ENCODE results near the gene IGFBP2. TPM values are rescaled to one million over a fixed set of nuclear protein-coding genes. Genes with fewer than 3 reads are reported as not detected.
A peak's percentile ranks its signal among the peaks of the same experiment; 100 is the strongest.

IGFBP2 gene
- total RNA-seq, 1 experiment from 2014 or later, result 175 TPM

- peak in 1 of 2 experiments; percentile 34 for DNase-seq
- no peak overlapping the region for H3K4me3 ChIP-seq
- H3K4me1 ChIP-seq, result peaks cover 13% of the 10 kb centered on the region
- peak overlapping the region; percentile 74 for H3K27ac ChIP-seq
- H3K27me3 ChIP-seq, result no peaks in the 10 kb centered on the region
- H3K36me3 ChIP-seq, result no peaks in the 10 kb centered on the region; the same call in 1 of the 2 replicates
- H3K9me3 ChIP-seq (replicated peaks), result no peaks in the 10 kb centered on the region
Observed at GRCh38 chr2:216657980-216658379, 24.8 kb downstream of the IGFBP2 start.

- no peak for DNase-seq
- no peaks in the 10 kb centered on the region for H3K9me3 ChIP-seq (replicated peaks)
- H3K36me3 ChIP-seq, result no peaks in the 10 kb centered on the region; the same call in 1 of the 2 replicates
Observed at GRCh38 chr2:216658757-216659156, 25.5 kb downstream of the IGFBP2 start.

GRCh38 chr2:216659276-216659675 lies 26.1 kb downstream of the IGFBP2 start:
- peaks cover 13% of the 10 kb centered on the region for H3K4me1 ChIP-seq
- H3K9me3 ChIP-seq (replicated peaks), result no peaks in the 10 kb centered on the region
- no peak overlapping the region for H3K27ac ChIP-seq
- H3K4me3 ChIP-seq, result no peak overlapping the region
- no peak for DNase-seq
- no peaks in the 10 kb centered on the region; the same call in 1 of the 2 replicates for H3K36me3 ChIP-seq
- H3K27me3 ChIP-seq, result no peaks in the 10 kb centered on the region

More at GRCh38 chr2:216658757-216659156, 25.5 kb downstream of the IGFBP2 start:
- Histone ChIP-seq H3K27me3 (no peaks in the 10 kb centered on the region), H3K4me3 (no peak overlapping the region), H3K4me1 (peaks cover 13% of the 10 kb centered on the region), H3K27ac (no peak overlapping the region)

GRCh38 chr2:216660496-216660895 lies 27.3 kb downstream of the IGFBP2 start:
- Histone ChIP-seq H3K27me3 (no peaks in the 10 kb centered on the region), H3K36me3 (no peaks in the 10 kb centered on the region)
- DNase-seq, result no peak

GRCh38 chr2:216661051-216661450 lies 27.8 kb downstream of the IGFBP2 start:
- H3K27me3 ChIP-seq, result no peaks in the 10 kb centered on the region
- peaks cover 13% of the 10 kb centered on the region for H3K4me1 ChIP-seq
- no peak for DNase-seq
- no peaks in the 10 kb centered on the region for H3K36me3 ChIP-seq
- no peak overlapping the region for H3K27ac ChIP-seq
- H3K9me3 ChIP-seq (replicated peaks), result no peaks in the 10 kb centered on the region
- no peak overlapping the region for H3K4me3 ChIP-seq

More at GRCh38 chr2:216660496-216660895, 27.3 kb downstream of the IGFBP2 start:
- Histone ChIP-seq H3K4me3 (no peak overlapping the region), H3K27ac (no peak overlapping the region), H3K9me3 (replicated peaks) (no peaks in the 10 kb centered on the region), H3K4me1 (peaks cover 13% of the 10 kb centered on the region)

- H3K27ac ChIP-seq, result no peak overlapping the region
- no peaks in the 10 kb centered on the region for H3K27me3 ChIP-seq
- no peak for DNase-seq
- H3K36me3 ChIP-seq, result no peaks in the 10 kb centered on the region
- no peaks in the 10 kb centered on the region for H3K9me3 ChIP-seq (replicated peaks)
- H3K4me3 ChIP-seq, result no peak overlapping the region
- peaks cover 13% of the 10 kb centered on the region for H3K4me1 ChIP-seq
Observed at GRCh38 chr2:216661639-216662375, 28.6 kb downstream of the IGFBP2 start.

- H3K4me1 ChIP-seq, result peaks cover 2% of the 10 kb centered on the region; the same call in 1 of the 2 replicates
- no peak overlapping the region for H3K27ac ChIP-seq
- H3K9me3 ChIP-seq (replicated peaks), result no peaks in the 10 kb centered on the region
- H3K27me3 ChIP-seq, result no peaks in the 10 kb centered on the region
- no peak overlapping the region for H3K4me3 ChIP-seq
- DNase-seq, result no peak
- no peaks in the 10 kb centered on the region for H3K36me3 ChIP-seq
Observed at GRCh38 chr2:216663106-216663505, 29.9 kb downstream of the IGFBP2 start.

- H3K36me3 ChIP-seq, result no peaks in the 10 kb centered on the region
- no peaks in the 10 kb centered on the region for H3K27me3 ChIP-seq
- no peak overlapping the region for H3K27ac ChIP-seq
- no peaks in the 10 kb centered on the region for H3K4me1 ChIP-seq
- H3K9me3 ChIP-seq (replicated peaks), result no peaks in the 10 kb centered on the region
- no peak for DNase-seq
- H3K4me3 ChIP-seq, result no peak overlapping the region
Observed at GRCh38 chr2:216663846-216664245, 30.6 kb downstream of the IGFBP2 start.

GRCh38 chr2:216664593-216665034 lies 31.4 kb downstream of the IGFBP2 start:
- Histone ChIP-seq H3K4me1 (no peaks in the 10 kb centered on the region), H3K36me3 (no peaks in the 10 kb centered on the region), H3K4me3 (no peak overlapping the region), H3K27ac (no peak overlapping the region), H3K9me3 (replicated peaks) (no peaks in the 10 kb centered on the region), H3K27me3 (no peaks in the 10 kb centered on the region)
- no peak for DNase-seq

- Histone ChIP-seq H3K27me3 (no peaks in the 10 kb centered on the region), H3K9me3 (replicated peaks) (no peaks in the 10 kb centered on the region), H3K4me3 (no peak overlapping the region), H3K4me1 (no peaks in the 10 kb centered on the region), H3K27ac (no peak overlapping the region), H3K36me3 (no peaks in the 10 kb centered on the region)
- no peak for DNase-seq
Observed at GRCh38 chr2:216665242-216665641, 32.0 kb downstream of the IGFBP2 start.

GRCh38 chr2:216665717-216666116 lies 32.5 kb downstream of the IGFBP2 start:
- Histone ChIP-seq H3K27me3 (no peaks in the 10 kb centered on the region), H3K36me3 (no peaks in the 10 kb centered on the region), H3K27ac (no peak overlapping the region), H3K9me3 (replicated peaks) (no peaks in the 10 kb centered on the region), H3K4me3 (no peak overlapping the region), H3K4me1 (no peaks in the 10 kb centered on the region)
- DNase-seq, result no peak

GRCh38 chr2:216666461-216667233 lies 33.4 kb downstream of the IGFBP2 start:
- Histone ChIP-seq H3K4me3 (no peak overlapping the region), H3K4me1 (no peaks in the 10 kb centered on the region), H3K27me3 (no peaks in the 10 kb centered on the region), H3K36me3 (no peaks in the 10 kb centered on the region), H3K9me3 (replicated peaks) (no peaks in the 10 kb centered on the region), H3K27ac (no peak overlapping the region)
- peak; percentile 44 to 86 for DNase-seq

GRCh38 chr2:216670266-216671080 lies 37.3 kb downstream of the IGFBP2 start:
- Histone ChIP-seq H3K4me1 (no peaks in the 10 kb centered on the region), H3K9me3 (replicated peaks) (no peaks in the 10 kb centered on the region)
- no peak for DNase-seq

GRCh38 chr2:216671081-216671411 lies 37.8 kb downstream of the IGFBP2 start:
- DNase-seq, result no peak
- H3K36me3 ChIP-seq, result no peaks in the 10 kb centered on the region
- H3K9me3 ChIP-seq (replicated peaks), result no peaks in the 10 kb centered on the region
- no peak overlapping the region for H3K4me3 ChIP-seq
- H3K27ac ChIP-seq, result no peak overlapping the region
- H3K27me3 ChIP-seq, result no peaks in the 10 kb centered on the region
- no peaks in the 10 kb centered on the region for H3K4me1 ChIP-seq

More at GRCh38 chr2:216670266-216671080, 37.3 kb downstream of the IGFBP2 start:
- Histone ChIP-seq H3K4me3 (no peak overlapping the region), H3K27me3 (no peaks in the 10 kb centered on the region), H3K36me3 (no peaks in the 10 kb centered on the region), H3K27ac (no peak overlapping the region)
